GM23248 (cell line): ENCODE data around the gene SAMD4B. TPM values are rescaled to one million over a fixed set of nuclear protein-coding genes. Genes with fewer than 3 reads are reported as not detected.

Experiments
- DNase-seq: peaks from one replicate; pipeline ENCODE4 v3.0.0-alpha.2; 2015
- H2AFZ ChIP-seq: fragments of 200-600 bp; sonication (generic); 2 replicates; pipeline ENCODE4 v1.6.1; 2016; ENCODE audit warnings: antibody characterized with exemption
- H3F3A ChIP-seq: fragments of 200-600 bp; sonication (generic); 2 replicates; pipeline ENCODE4 v1.6.1; 2016; ENCODE audit warnings: mild to moderate bottlenecking, antibody characterized with exemption, mixed run types; ENCODE audit not compliant: insufficient read depth
- H3K27ac ChIP-seq: fragments of 200-600 bp; sonication (generic); 2 replicates; pipeline ENCODE4 v1.5.1; 2016; ENCODE audit warnings: mild to moderate bottlenecking
- H3K27me3 ChIP-seq: fragments of 200-600 bp; sonication (generic); replicated peaks from 2 replicates; pipeline ENCODE4 v1.6.1; 2016; ENCODE audit warnings: mild to moderate bottlenecking; ENCODE audit not compliant: insufficient read depth
- H3K36me3 ChIP-seq: fragments of 200-600 bp; sonication (generic); 2 replicates; pipeline ENCODE4 v1.6.1; 2016; ENCODE audit warnings: low read depth, mild to moderate bottlenecking
- H3K4me1 ChIP-seq: fragments of 200-600 bp; sonication (generic); 2 replicates; pipeline ENCODE4 v1.6.1; 2016; ENCODE audit warnings: mild to moderate bottlenecking; ENCODE audit not compliant: insufficient read depth
- H3K4me2 ChIP-seq: fragments of 200-600 bp; sonication (generic); one replicate; pipeline ENCODE4 v1.6.1; 2016; ENCODE audit warnings: mild to moderate bottlenecking; ENCODE audit not compliant: unreplicated experiment
- H3K4me3 ChIP-seq: fragments of 200-600 bp; sonication (generic); 2 replicates; pipeline ENCODE4 v1.5.1; 2016; ENCODE audit warnings: mild to moderate bottlenecking
- H3K79me2 ChIP-seq: fragments of 200-600 bp; sonication (generic); 2 replicates; pipeline ENCODE4 v1.6.1; 2016; ENCODE audit warnings: mild to moderate bottlenecking; ENCODE audit not compliant: insufficient read depth
- H3K9ac ChIP-seq: fragments of 200-600 bp; sonication (generic); 2 replicates; pipeline ENCODE4 v1.6.1; 2016; ENCODE audit warnings: mild to moderate bottlenecking
- H3K9me2 ChIP-seq: fragments of 200-600 bp; sonication (generic); 2 replicates; pipeline ENCODE4 v1.6.1; 2016; ENCODE audit warnings: mixed run types, mild to moderate bottlenecking, moderate library complexity; ENCODE audit not compliant: insufficient read depth
- H3K9me3 ChIP-seq: fragments of 200-600 bp; sonication (generic); one replicate; pipeline ENCODE4 v1.6.1; 2017; ENCODE audit warnings: low read depth
- H4K20me1 ChIP-seq: fragments of 200-600 bp; sonication (generic); 2 replicates; pipeline ENCODE4 v1.6.0; 2016; ENCODE audit not compliant: insufficient read depth
- EZH2 ChIP-seq: fragments of 200-600 bp; sonication (generic); IDR thresholded peaks from 2 replicates; pipeline ENCODE4 v1.6.1; 2018; ENCODE audit warnings: antibody characterized with exemption, mild to moderate bottlenecking; ENCODE audit not compliant: insufficient read depth, poor library complexity, severe bottlenecking
- EZH2phosphoT487 ChIP-seq: fragments of 200-600 bp; sonication (generic); IDR thresholded peaks from 2 replicates; pipeline ENCODE4 v1.6.1; 2018; ENCODE audit warnings: antibody characterized with exemption, moderate library complexity, mild to moderate bottlenecking, low read depth; ENCODE audit not compliant: insufficient read depth
- WGBS, 2 experiments: methylation state at CpG; one replicate each; pipeline ENCODE4 v1.1.6; 2015 to 2017; ENCODE audit warnings: low lambda C conversion rate in 2 of 2, low coverage in 1 of 2; ENCODE audit errors: missing lambda C conversion rate in 2 of 2; 5-methylcytosine and 5-hydroxymethylcytosine counted together
- in situ Hi-C: fragments of 300-500 bp; cut with MboI; formaldehyde crosslinking; loops from 2 replicates; pipeline ENCODE4 v1.15.0; 2020
- polyA plus RNA-seq: library from polyadenylated mRNA; unstranded; fragments of >200 nt; fragmentation: Nextera tagmentation; extraction: Ambion mirVana; gene quantifications from 2 replicates; pipeline ENCODE4 v1.2.1, GENCODE V29; 2016
- total RNA-seq: library from RNA; depleted of rRNA; stranded (reverse); fragments of >200 nt; shearing (Covaris generic); gene quantifications from 2 replicates; pipeline ENCODE4 v1.2.3, GENCODE V29; 2014

The SAMD4B gene
- total and polyA plus RNA-seq, 2 experiments from 2014 or later, result 66.7 to 71.9 TPM

DNA sequence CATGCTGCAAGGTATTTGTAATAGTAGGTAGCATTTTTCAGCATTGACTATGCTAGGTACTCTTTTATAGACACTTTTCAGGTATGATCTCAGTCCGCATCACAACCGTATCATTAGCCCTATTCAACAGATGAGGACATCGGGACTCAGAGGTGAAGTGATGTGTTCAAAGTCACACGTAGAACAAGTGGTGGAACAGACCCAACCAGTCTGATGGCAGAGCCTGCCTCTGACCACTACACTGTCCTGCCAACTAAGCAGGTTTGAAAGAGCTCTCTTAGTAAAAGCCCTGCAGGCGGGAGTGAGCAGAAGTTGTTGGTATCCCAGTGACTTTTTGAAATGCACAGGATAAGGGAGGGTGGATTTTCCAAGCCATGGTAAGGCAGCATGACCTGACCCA, 28.5 kb downstream of the SAMD4B start:
- Histone ChIP-seq H3K4me3 (no peak overlapping the region), H3K79me2 (peaks cover 63% of the 10 kb centered on the region), H3K36me3 (peaks cover 14% of the 10 kb centered on the region; the same call in 1 of the 2 replicates), H3K4me1 (peaks cover 21% of the 10 kb centered on the region), H3K9me3 (no peaks in the 10 kb centered on the region), H3F3A (peaks cover 37% of the 10 kb centered on the region), H3K27me3 (no peaks in the 10 kb centered on the region), H3K9ac (no peak overlapping the region), H2AFZ (no peak overlapping the region), H3K27ac (no peak overlapping the region), H3K9me2 (no peaks in the 10 kb centered on the region), H4K20me1 (no peaks in the 10 kb centered on the region), H3K4me2 (no peak overlapping the region)
- in situ Hi-C loops, result no loop called here
- TF ChIP-seq EZH2phosphoT487, result no peak
- TF ChIP-seq EZH2, result no peak
- DNase-seq, result no peak
- WGBS, 2 experiments, result 81 to 83% methylated on average over 5 of the region's 5 CpGs

DNA sequence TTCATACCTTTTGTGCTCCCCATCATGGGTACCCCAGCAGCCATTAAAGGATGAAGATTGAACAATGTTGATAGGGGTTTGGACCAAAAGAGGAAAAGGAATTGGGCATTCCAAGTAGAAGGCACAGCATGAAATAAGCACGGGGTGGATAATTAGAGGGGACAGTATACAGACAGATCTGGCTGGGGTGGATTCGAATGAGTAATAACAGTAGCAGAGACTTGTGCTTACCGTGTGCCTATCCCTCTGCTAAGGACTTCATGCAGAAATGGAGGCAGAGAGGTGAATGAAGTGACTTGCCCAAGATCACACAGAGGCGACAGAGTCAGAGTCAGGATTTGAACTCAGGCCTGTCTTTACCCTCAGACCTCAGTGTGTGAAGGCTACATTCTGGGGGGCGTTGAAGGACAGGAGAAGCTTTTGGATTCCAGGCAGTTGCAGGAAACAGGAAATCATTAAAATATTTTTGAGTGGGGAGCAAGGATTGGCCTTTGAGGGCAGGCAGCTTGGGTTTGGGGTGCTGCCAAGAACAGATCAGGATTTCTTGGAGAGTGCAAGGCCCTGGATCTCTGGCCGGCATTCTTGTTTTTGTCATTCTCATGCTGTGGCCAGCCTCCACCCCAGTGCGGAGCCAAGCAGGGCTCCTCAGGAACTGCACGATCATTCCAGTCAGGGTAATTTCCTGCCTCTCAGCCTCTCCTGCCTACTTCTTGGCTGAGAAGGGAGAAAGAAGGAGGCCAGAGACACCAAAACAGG, 30.0 kb downstream of the SAMD4B start:
- TF ChIP-seq EZH2 (no peak), EZH2phosphoT487 (no peak)
- no peaks in the 10 kb centered on the region for H3K9me2 ChIP-seq
- H3K27ac ChIP-seq, result peak overlapping the region; percentile 95
- 4 to 8% methylated on average over 8 of the region's 8 CpGs for WGBS, 2 experiments
- peak; percentile 96 for DNase-seq
- H3K27me3 ChIP-seq, result no peaks in the 10 kb centered on the region
- no peaks in the 10 kb centered on the region for H3K9me3 ChIP-seq
- peak overlapping the region; percentile 79 for H3K9ac ChIP-seq
- H3K36me3 ChIP-seq, result peaks cover 24% of the 10 kb centered on the region; the same call in 1 of the 2 replicates
- H3F3A ChIP-seq, result peaks cover 37% of the 10 kb centered on the region
- peaks cover 50% of the 10 kb centered on the region for H3K79me2 ChIP-seq
- in situ Hi-C loops, result no loop called here
- H4K20me1 ChIP-seq, result no peaks in the 10 kb centered on the region
- peaks cover 21% of the 10 kb centered on the region for H3K4me1 ChIP-seq
- H3K4me3 ChIP-seq, result 0 out of 2 replicates have a peak overlapping the region, but pooled peaks have one; percentile 8
- no peak overlapping the region for H2AFZ ChIP-seq
- peak overlapping the region; percentile 52 for H3K4me2 ChIP-seq

DNA sequence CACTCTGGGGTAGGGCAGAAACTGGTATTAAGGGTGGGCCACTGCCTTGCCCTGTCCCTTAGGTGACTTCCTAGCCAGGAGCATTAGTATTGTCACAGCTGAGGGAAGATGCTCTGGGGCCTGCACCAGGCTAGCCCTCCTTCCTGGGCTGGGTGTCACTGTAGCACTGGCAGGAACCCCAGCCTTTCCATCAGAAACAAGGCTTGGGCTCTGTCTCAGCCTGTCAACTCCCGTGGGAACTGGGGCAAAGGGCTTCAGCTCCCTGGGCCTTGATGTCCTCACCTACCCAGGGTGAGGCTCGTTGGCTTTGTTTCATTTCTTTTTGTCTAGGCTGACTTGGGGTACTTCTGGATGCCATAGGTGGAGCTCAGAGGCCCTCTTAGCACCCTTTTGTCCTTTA, 30.7 kb downstream of the SAMD4B start:
- peak; percentile 60 for DNase-seq
- Histone ChIP-seq H3K36me3 (peaks cover 31% of the 10 kb centered on the region; the same call in 1 of the 2 replicates), H3K9me2 (no peaks in the 10 kb centered on the region), H4K20me1 (no peaks in the 10 kb centered on the region), H3K9ac (peak overlapping the region; percentile 79), H3K4me2 (peak overlapping the region; percentile 17), H3K27ac (peak overlapping the region; percentile 95), H3K9me3 (no peaks in the 10 kb centered on the region), H3K4me3 (no peak overlapping the region), H2AFZ (no peak overlapping the region), H3K4me1 (peaks cover 21% of the 10 kb centered on the region), H3F3A (peaks cover 37% of the 10 kb centered on the region), H3K79me2 (peaks cover 43% of the 10 kb centered on the region), H3K27me3 (no peaks in the 10 kb centered on the region)
- WGBS, 2 experiments, result 19% methylated on average over 2 of the region's 2 CpGs
- TF ChIP-seq EZH2phosphoT487 (no peak), EZH2 (no peak)
- in situ Hi-C loops, result no loop called here

DNA sequence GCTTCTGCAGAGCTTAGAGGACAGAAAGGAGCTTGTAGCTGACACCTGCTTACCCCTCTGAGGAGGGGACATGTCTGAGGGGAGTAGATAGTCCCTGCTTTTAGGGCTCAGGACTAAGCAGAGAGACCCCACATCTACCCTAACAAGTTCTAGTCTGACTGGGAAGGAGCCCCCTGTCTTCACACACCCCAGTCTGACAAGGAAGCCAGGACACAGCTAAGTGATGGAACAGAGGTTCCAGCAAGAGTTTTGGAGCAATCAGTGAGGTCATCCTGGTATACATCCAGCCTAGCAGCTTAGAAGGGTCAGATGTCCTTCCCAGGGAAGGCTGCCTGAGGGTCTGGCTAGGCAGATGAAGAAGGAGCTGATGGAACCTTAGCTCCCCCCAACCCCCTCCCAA, 33.7 kb downstream of the SAMD4B start:
- H3K9me2 ChIP-seq, result no peaks in the 10 kb centered on the region
- DNase-seq, result no peak
- TF ChIP-seq EZH2phosphoT487 (no peak), EZH2 (no peak)
- H3K79me2 ChIP-seq, result peaks cover 27% of the 10 kb centered on the region
- no peak overlapping the region for H3K4me3 ChIP-seq
- no peak overlapping the region for H3K4me2 ChIP-seq
- peaks cover 42% of the 10 kb centered on the region for H3K36me3 ChIP-seq
- no peak overlapping the region for H3K27ac ChIP-seq
- H3F3A ChIP-seq, result peaks cover 29% of the 10 kb centered on the region
- H3K9me3 ChIP-seq, result no peaks in the 10 kb centered on the region
- H3K27me3 ChIP-seq, result no peaks in the 10 kb centered on the region
- no peak overlapping the region for H2AFZ ChIP-seq
- H4K20me1 ChIP-seq, result no peaks in the 10 kb centered on the region
- in situ Hi-C loops, result no loop called here
- no peak overlapping the region for H3K9ac ChIP-seq
- peaks cover 21% of the 10 kb centered on the region for H3K4me1 ChIP-seq
